ENCODE results near the gene EIF2B2. TPM values are rescaled to one million over a fixed set of nuclear protein-coding genes. Genes with fewer than 3 reads are reported as not detected.

Gene EIF2B2
- total RNA-seq, 1 donor from 2014 or later, result 51.7 TPM

- DNase-seq (ENCODE audit: low spot score), result no peak
These were observed 39.3 kb downstream of the EIF2B2 start for GRCh38 chr14:75042035-75042434.

- DNase-seq (ENCODE audit: low spot score), result no peak
These were observed 41.6 kb downstream of the EIF2B2 start for GRCh38 chr14:75044322-75044721.

- no peak for DNase-seq (ENCODE audit: low spot score)
These were observed 42.0 kb downstream of the EIF2B2 start for GRCh38 chr14:75044752-75045151.

- no peak for DNase-seq (ENCODE audit: low spot score)
These were observed 43.6 kb downstream of the EIF2B2 start for GRCh38 chr14:75046275-75046674.

GRCh38 chr14:75046899-75047298, 44.2 kb downstream of the EIF2B2 start:
- DNase-seq (ENCODE audit: low spot score), result no peak

GRCh38 chr14:75047506-75047905, 44.8 kb downstream of the EIF2B2 start:
- no peak for DNase-seq (ENCODE audit: low spot score)

GRCh38 chr14:75048101-75048500, 45.4 kb downstream of the EIF2B2 start:
- no peak for DNase-seq (ENCODE audit: low spot score)

- no peak for DNase-seq (ENCODE audit: low spot score)
These were observed 46.4 kb downstream of the EIF2B2 start for GRCh38 chr14:75049136-75049535.

- DNase-seq (ENCODE audit: low spot score), result no peak
These were observed 47.0 kb downstream of the EIF2B2 start for GRCh38 chr14:75049731-75050201.

GRCh38 chr14:75050852-75051555, 48.3 kb downstream of the EIF2B2 start, which contains the start of gene MLH3:
TSS of gene MLH3 (minus strand) at chr14:75051467. CDS start at chr14:75049655, 1,812 bp downstream.
- peak; percentile 89 for DNase-seq (ENCODE audit: low spot score)

GRCh38 chr14:75051556-75051899, 48.8 kb downstream of the EIF2B2 start:
- no peak for DNase-seq (ENCODE audit: low spot score)

GRCh38 chr14:75053396-75054291, 50.9 kb downstream of the EIF2B2 start:
- no peak for DNase-seq (ENCODE audit: low spot score)

- DNase-seq (ENCODE audit: low spot score), result no peak
These were observed 51.7 kb downstream of the EIF2B2 start for GRCh38 chr14:75054421-75054820.

GRCh38 chr14:75059642-75060041, 56.9 kb downstream of the EIF2B2 start:
- DNase-seq (ENCODE audit: low spot score), result no peak

GRCh38 chr14:75060420-75060819, 57.7 kb downstream of the EIF2B2 start:
- DNase-seq (ENCODE audit: low spot score), result no peak

Other genes starting within 250 kb of the EIF2B2 start
- gene YLPM1, start 239.6 kb upstream of the EIF2B2 start, total RNA-seq, result 55.4 TPM
- gene PROX2, start 126.8 kb upstream of the EIF2B2 start, total RNA-seq, result 0.06 TPM
- 95.6 TPM for gene DLST, start 121.0 kb upstream of the EIF2B2 start, total RNA-seq
- 18.6 TPM for gene RPS6KL1, start 79.7 kb upstream of the EIF2B2 start, total RNA-seq
- 4.6 TPM for gene PGF, start 47.3 kb upstream of the EIF2B2 start, total RNA-seq
- 33.2 TPM for gene MLH3, start 48.5 kb downstream of the EIF2B2 start, total RNA-seq
- 16.5 TPM for gene ACYP1, start 61.1 kb downstream of the EIF2B2 start, total RNA-seq
- gene ZC2HC1C, start 66.7 kb downstream of the EIF2B2 start, total RNA-seq, result 3.9 TPM
- 119 TPM for gene NEK9, start 124.1 kb downstream of the EIF2B2 start, total RNA-seq
- gene TMED10, start 173.7 kb downstream of the EIF2B2 start, total RNA-seq, result 390 TPM

Data from mucosa of gallbladder (tissue), 1 donor.